Neural crest cell (in vitro differentiated cells): ENCODE results near the gene MYL2. TPM values are rescaled to one million over a fixed set of nuclear protein-coding genes. Genes with fewer than 3 reads are reported as not detected.

Experiments
- DNase-seq: peaks from one replicate; pipeline ENCODE4 v3.0.0; 2021; ENCODE audit warnings: low read depth, mixed read lengths, low spot score
- H3K27ac Mint-ChIP-seq: one replicate; pipeline ENCODE4 v1.8.0; 2021; ENCODE audit warnings: mild to moderate bottlenecking, mixed read lengths; ENCODE audit not compliant: unreplicated experiment
- H3K27me3 Mint-ChIP-seq: 2 replicates; pipeline ENCODE4 v1.8.0; 2021; ENCODE audit warnings: low read depth, mild to moderate bottlenecking, mixed read lengths
- H3K36me3 Mint-ChIP-seq: 2 replicates; pipeline ENCODE4 v1.8.0; 2021; ENCODE audit warnings: low read depth, mild to moderate bottlenecking, mixed read lengths
- H3K4me1 Mint-ChIP-seq: 2 replicates; pipeline ENCODE4 v1.8.0; 2021; ENCODE audit warnings: mixed read lengths
- H3K4me3 Mint-ChIP-seq: one replicate; pipeline ENCODE4 v1.8.0; 2021; ENCODE audit warnings: mild to moderate bottlenecking, mixed read lengths
- H3K9me3 Mint-ChIP-seq: 2 replicates; pipeline ENCODE4 v1.8.0; 2021; ENCODE audit warnings: mixed read lengths
- CTCF ChIP-seq: fragments of 200-600 bp; sonication (generic); conservative IDR thresholded peaks from 2 replicates; pipeline ENCODE4 v1.5.0; 2021; ENCODE audit warnings: antibody characterized with exemption, mild to moderate bottlenecking
- total RNA-seq: library from RNA; stranded (reverse); gene quantifications from 2 replicates; pipeline ENCODE4 v1.2.1, GENCODE V29; 2021

The MYL2 gene
- total RNA-seq, 1 donor from 2014 or later, result not detected

- H3K4me1 Mint-ChIP-seq, result peaks cover 12% of the 10 kb centered on the region
- H3K27ac Mint-ChIP-seq, result no peak overlapping the region
- DNase-seq, result no peak
- H3K36me3 Mint-ChIP-seq, result no peaks in the 10 kb centered on the region
- H3K9me3 Mint-ChIP-seq, result no peaks in the 10 kb centered on the region
- no peak for TF ChIP-seq CTCF
- no peak overlapping the region for H3K4me3 Mint-ChIP-seq
- H3K27me3 Mint-ChIP-seq, result peaks cover 31% of the 10 kb centered on the region
Measured at GRCh38 chr12:110889361-110889760, 31.0 kb downstream of the MYL2 start.

- Mint-ChIP-seq H3K9me3 (no peaks in the 10 kb centered on the region), H3K4me3 (peak overlapping the region; percentile 77), H3K27me3 (peaks cover 24% of the 10 kb centered on the region), H3K36me3 (no peaks in the 10 kb centered on the region), H3K27ac (no peak overlapping the region), H3K4me1 (peaks cover 9% of the 10 kb centered on the region)
- TF ChIP-seq CTCF, result peak; percentile 39
- no peak for DNase-seq
Measured at GRCh38 chr12:110888256-110888991, 32.0 kb downstream of the MYL2 start.

GRCh38 chr12:110885152-110885840 lies 35.1 kb downstream of the MYL2 start:
- no peak overlapping the region for H3K4me3 Mint-ChIP-seq
- no peak for DNase-seq

GRCh38 chr12:110883251-110883650 lies 37.1 kb downstream of the MYL2 start:
- Mint-ChIP-seq H3K27ac (no peak overlapping the region), H3K4me1 (peaks cover 9% of the 10 kb centered on the region), H3K9me3 (peaks cover 5% of the 10 kb centered on the region), H3K36me3 (no peaks in the 10 kb centered on the region), H3K4me3 (no peak overlapping the region), H3K27me3 (peaks cover 3% of the 10 kb centered on the region)
- TF ChIP-seq CTCF, result no peak
- DNase-seq, result no peak

More at GRCh38 chr12:110885152-110885840, 35.1 kb downstream of the MYL2 start:
- Mint-ChIP-seq H3K9me3 (peaks cover 5% of the 10 kb centered on the region), H3K4me1 (peaks cover 9% of the 10 kb centered on the region), H3K27ac (no peak overlapping the region), H3K36me3 (no peaks in the 10 kb centered on the region), H3K27me3 (peaks cover 12% of the 10 kb centered on the region)
- no peak for TF ChIP-seq CTCF

GRCh38 chr12:110880651-110881050 lies 39.7 kb downstream of the MYL2 start:
- no peak for TF ChIP-seq CTCF
- DNase-seq, result no peak
- no peak overlapping the region for H3K4me3 Mint-ChIP-seq
- no peak overlapping the region for H3K27ac Mint-ChIP-seq
- no peaks in the 10 kb centered on the region for H3K36me3 Mint-ChIP-seq
- peaks cover 5% of the 10 kb centered on the region for H3K27me3 Mint-ChIP-seq
- H3K9me3 Mint-ChIP-seq, result peaks cover 5% of the 10 kb centered on the region
- H3K4me1 Mint-ChIP-seq, result peaks cover 4% of the 10 kb centered on the region
